Muscle of arm (tissue), 12 donors: ENCODE measurements around the gene MYOG. TPM values are rescaled to one million over a fixed set of nuclear protein-coding genes. Genes with fewer than 3 reads are reported as not detected.

Experiments
- DNase-seq: peaks from one replicate; pipeline ENCODE4 v3.0.0-alpha.2; 2013
- polyA plus RNA-seq, 12 donors: library from polyadenylated mRNA; unstranded; fragments of 120-200 nt; gene quantifications; one replicate each; pipeline ENCODE4 v1.2.1, GENCODE V29; 2013; ENCODE audit not compliant: insufficient read length in 12 of 12

Gene MYOG
- polyA plus RNA-seq, 12 donors: 147 to 598 (median 360) TPM

- no peak for DNase-seq
These were observed 10.4 kb downstream of the MYOG start for GRCh38 chr1:203075236-203076030.

- no peak for DNase-seq
These were observed 11.2 kb downstream of the MYOG start for GRCh38 chr1:203074610-203075009.

GRCh38 chr1:203073469-203073868 lies 12.3 kb downstream of the MYOG start:
- DNase-seq: no peak

GRCh38 chr1:203072911-203073310 lies 12.9 kb downstream of the MYOG start:
- DNase-seq: no peak

GRCh38 chr1:203072002-203072602 lies 13.7 kb downstream of the MYOG start:
- no peak for DNase-seq

GRCh38 chr1:203069030-203069747 lies 16.6 kb downstream of the MYOG start:
- DNase-seq: peak; percentile 49

GRCh38 chr1:203066965-203067364 lies 18.8 kb downstream of the MYOG start:
- no peak for DNase-seq

GRCh38 chr1:203065986-203066385 lies 19.8 kb downstream of the MYOG start:
- no peak for DNase-seq

GRCh38 chr1:203065191-203065590 lies 20.6 kb downstream of the MYOG start:
- no peak for DNase-seq

- DNase-seq: no peak
These were observed 22.5 kb downstream of the MYOG start for GRCh38 chr1:203063287-203063686.

GRCh38 chr1:203060115-203060514 lies 25.7 kb downstream of the MYOG start:
- DNase-seq: no peak

GRCh38 chr1:203059485-203059884 lies 26.3 kb downstream of the MYOG start:
- DNase-seq: no peak

GRCh38 chr1:203058676-203058935 lies 27.2 kb downstream of the MYOG start:
- no peak for DNase-seq

GRCh38 chr1:203057911-203058675 lies 27.7 kb downstream of the MYOG start:
- peak; percentile 56 for DNase-seq

GRCh38 chr1:203056516-203056915 lies 29.3 kb downstream of the MYOG start:
- DNase-seq: no peak

- no peak for DNase-seq
These were observed 29.8 kb downstream of the MYOG start for GRCh38 chr1:203056012-203056411.

GRCh38 chr1:203055161-203055799 lies 30.5 kb downstream of the MYOG start:
- DNase-seq: no peak

- DNase-seq: no peak
These were observed 31.2 kb downstream of the MYOG start for GRCh38 chr1:203054642-203055041.

- DNase-seq: no peak
These were observed 31.6 kb downstream of the MYOG start for GRCh38 chr1:203054184-203054583.

- no peak for DNase-seq
These were observed 33.2 kb downstream of the MYOG start for GRCh38 chr1:203052601-203053000.

- peak; percentile 42 for DNase-seq
These were observed 33.9 kb downstream of the MYOG start for GRCh38 chr1:203051841-203052324.

GRCh38 chr1:203050826-203051225 lies 35.0 kb downstream of the MYOG start:
- DNase-seq: no peak
